DND-41 (cell line): ENCODE measurements around the gene PLEKHG5.

ENCODE experiments used
- CTCF ChIP-seq: IDR thresholded peaks from 2 replicates; pipeline ENCODE4 v1.5.1; 2012; ENCODE audit warnings: borderline replicate concordance, low read length, moderate library complexity, mild to moderate bottlenecking; ENCODE audit not compliant: poor library complexity, severe bottlenecking; ENCODE audit errors: extremely low read depth
- EZH2 ChIP-seq: IDR thresholded peaks from 3 replicates; pipeline ENCODE4 v1.6.1; 2012; ENCODE audit warnings: borderline replicate concordance, low read depth, mild to moderate bottlenecking, moderate library complexity, low read length, inconsistent platforms; ENCODE audit not compliant: severe bottlenecking

GRCh38 chr1:6490181-6491080, 1.0 kb downstream of the PLEKHG5 start:
- TF ChIP-seq CTCF, result no peak
- TF ChIP-seq EZH2, result no peak
